Measurements from ENCODE around the gene A2ML1. TPM values are rescaled to one million over a fixed set of nuclear protein-coding genes. Genes with fewer than 3 reads are reported as not detected.
"Not testable (repeated sequence)": the region's sequence is repeated elsewhere in the genome, so short reads cannot be mapped to it uniquely, and the experiment has no call there.

Gene A2ML1
- total RNA-seq, 1 donor from 2014 or later, result not detected

- intact Hi-C loops (cut with DNase I), result no loop called here
Measured at GRCh38 chr12:8841778-8842177, 19.4 kb downstream of the A2ML1 start.

GRCh38 chr12:8844665-8845064 lies 22.2 kb downstream of the A2ML1 start:
- peak; percentile 83 for DNase-seq (ENCODE audit: low spot score)
- intact Hi-C loops (cut with DNase I), result no loop called here

More at GRCh38 chr12:8841778-8842177, 19.4 kb downstream of the A2ML1 start:
- DNase-seq (ENCODE audit: low spot score), result no peak

- no peak for DNase-seq (ENCODE audit: low spot score)
- intact Hi-C loops (cut with DNase I), result no loop called here
Measured at GRCh38 chr12:8846305-8846704, 23.9 kb downstream of the A2ML1 start.

- intact Hi-C loops (cut with DNase I), result no loop called here
- no peak for DNase-seq (ENCODE audit: low spot score)
Measured at GRCh38 chr12:8847435-8847834, 25.0 kb downstream of the A2ML1 start.

- DNase-seq (ENCODE audit: low spot score), result no peak
- intact Hi-C loops (cut with DNase I), result no loop called here
Measured at GRCh38 chr12:8849876-8850275, 27.5 kb downstream of the A2ML1 start.

- intact Hi-C loops (cut with DNase I), result no loop called here
- DNase-seq (ENCODE audit: low spot score), result no peak
Measured at GRCh38 chr12:8852119-8852518, 29.7 kb downstream of the A2ML1 start.

GRCh38 chr12:8855891-8856290 lies 33.5 kb downstream of the A2ML1 start:
- no peak for DNase-seq (ENCODE audit: low spot score)
- intact Hi-C loops (cut with DNase I), result no loop called here

- DNase-seq (ENCODE audit: low spot score); intact Hi-C loops (cut with DNase I): not testable (repeated sequence)
Measured at GRCh38 chr12:8859448-8859847, 37.0 kb downstream of the A2ML1 start.

- intact Hi-C loops (cut with DNase I), result no loop called here
- no peak for DNase-seq (ENCODE audit: low spot score)
Measured at GRCh38 chr12:8860165-8860961, 37.9 kb downstream of the A2ML1 start.

GRCh38 chr12:8866429-8866828 lies 44.0 kb downstream of the A2ML1 start:
- DNase-seq (ENCODE audit: low spot score), result no peak
- intact Hi-C loops (cut with DNase I), result no loop called here

GRCh38 chr12:8867009-8867408 lies 44.6 kb downstream of the A2ML1 start:
- intact Hi-C loops (cut with DNase I), result no loop called here
- DNase-seq (ENCODE audit: low spot score), result no peak

GRCh38 chr12:8867786-8868185 lies 45.4 kb downstream of the A2ML1 start:
- no peak for DNase-seq (ENCODE audit: low spot score)
- intact Hi-C loops (cut with DNase I), result no loop called here

- intact Hi-C loops (cut with DNase I), result no loop called here
- no peak for DNase-seq (ENCODE audit: low spot score)
Measured at GRCh38 chr12:8870586-8870985, 48.2 kb downstream of the A2ML1 start.

GRCh38 chr12:8871068-8871467 lies 48.6 kb downstream of the A2ML1 start:
- intact Hi-C loops (cut with DNase I), result no loop called here
- DNase-seq (ENCODE audit: low spot score), result no peak

- intact Hi-C loops (cut with DNase I), result no loop called here
- DNase-seq (ENCODE audit: low spot score), result no peak
Measured at GRCh38 chr12:8876887-8877286, 54.5 kb downstream of the A2ML1 start.

GRCh38 chr12:8886502-8887284 lies 64.3 kb downstream of the A2ML1 start:
- intact Hi-C loops (cut with DNase I), result no loop called here
- no peak for DNase-seq (ENCODE audit: low spot score)

GRCh38 chr12:8887285-8887715 lies 64.9 kb downstream of the A2ML1 start:
- intact Hi-C loops (cut with DNase I), result no loop called here
- no peak for DNase-seq (ENCODE audit: low spot score)

- DNase-seq (ENCODE audit: low spot score), result no peak
Measured at GRCh38 chr12:8890313-8891085, 68.1 kb downstream of the A2ML1 start.

GRCh38 chr12:8891976-8892375 lies 69.6 kb downstream of the A2ML1 start:
- DNase-seq (ENCODE audit: low spot score), result no peak
- intact Hi-C loops (cut with DNase I), result loop anchor here (5.0 kb wide), 3 partner anchors 150 to 235 kb away; no protein-coding TSS in a partner anchor

More at GRCh38 chr12:8890313-8891085, 68.1 kb downstream of the A2ML1 start:
- intact Hi-C loops (cut with DNase I), result loop anchor here (5.0 kb wide), 3 partner anchors 152 to 233 kb away; no protein-coding TSS in a partner anchor

- intact Hi-C loops (cut with DNase I), result loop anchor here (5.0 kb wide), 3 partner anchors 148 to 237 kb away; no protein-coding TSS in a partner anchor
- DNase-seq (ENCODE audit: low spot score), result no peak
Measured at GRCh38 chr12:8894378-8894777, 72.0 kb downstream of the A2ML1 start.

Measured in cardiac septum (tissue), 1 donor.